ENCODE results near the gene CYP4F2.

CYP4F2 gene

GRCh38 chr19:15897738-15898276, at the start of gene CYP4F2:
CYP4F2 (minus strand) TSS chr19:15898074; CDS start chr19:15897611, 463 bp downstream.
- no peak for TF ChIP-seq CTCF (IDR thresholded peaks at IDR 0.05; ENCODE audit: control insufficient read depth, extremely low read depth, insufficient read depth)

GRCh38 chr19:15945301-15945700, 47.4 kb upstream of the CYP4F2 start:
- no peak overlapping the region for H3K4me3 ChIP-seq (ENCODE audit: low read depth, low read length)
- no peak for TF ChIP-seq CTCF (IDR thresholded peaks at IDR 0.05; ENCODE audit: control insufficient read depth, extremely low read depth, insufficient read depth)
- DNase-seq (ENCODE audit: low read depth) = no peak

More at GRCh38 chr19:15897738-15898276, at the start of gene CYP4F2:
- no peak within 1 kb of the TSS for H3K4me3 ChIP-seq (ENCODE audit: low read depth, low read length)
- no peak for DNase-seq (ENCODE audit: low read depth)

- no peak for DNase-seq (ENCODE audit: low read depth)
- no peak overlapping the region for H3K4me3 ChIP-seq (ENCODE audit: low read depth, low read length)
- TF ChIP-seq CTCF (IDR thresholded peaks at IDR 0.05; ENCODE audit: control insufficient read depth, extremely low read depth, insufficient read depth) = no peak
Measured at GRCh38 chr19:15944401-15944800, 46.5 kb upstream of the CYP4F2 start.

- no peak overlapping the region for H3K4me3 ChIP-seq (ENCODE audit: low read depth, low read length)
- DNase-seq (ENCODE audit: low read depth) = no peak
- TF ChIP-seq CTCF (IDR thresholded peaks at IDR 0.05; ENCODE audit: control insufficient read depth, extremely low read depth, insufficient read depth) = no peak
Measured at GRCh38 chr19:15937771-15938170, 39.9 kb upstream of the CYP4F2 start.

GRCh38 chr19:15936950-15937349, 39.1 kb upstream of the CYP4F2 start:
- H3K4me3 ChIP-seq (ENCODE audit: low read depth, low read length) = no peak overlapping the region
- DNase-seq (ENCODE audit: low read depth) = no peak
- no peak for TF ChIP-seq CTCF (IDR thresholded peaks at IDR 0.05; ENCODE audit: control insufficient read depth, extremely low read depth, insufficient read depth)

GRCh38 chr19:15936173-15936572, 38.3 kb upstream of the CYP4F2 start:
- no peak for DNase-seq (ENCODE audit: low read depth)
- no peak for TF ChIP-seq CTCF (IDR thresholded peaks at IDR 0.05; ENCODE audit: control insufficient read depth, extremely low read depth, insufficient read depth)

GRCh38 chr19:15935167-15935702, 37.4 kb upstream of the CYP4F2 start:
- TF ChIP-seq CTCF (IDR thresholded peaks at IDR 0.05; ENCODE audit: control insufficient read depth, extremely low read depth, insufficient read depth) = no peak
- H3K4me3 ChIP-seq (ENCODE audit: low read depth, low read length) = no peak overlapping the region
- peak; percentile 59 for DNase-seq (ENCODE audit: low read depth)

More at GRCh38 chr19:15936173-15936572, 38.3 kb upstream of the CYP4F2 start:
- no peak overlapping the region for H3K4me3 ChIP-seq (ENCODE audit: low read depth, low read length)
